ENCODE results near the gene TBXA2R. TPM values are rescaled to one million over a fixed set of nuclear protein-coding genes. Genes with fewer than 3 reads are reported as not detected.

The TBXA2R gene
- total RNA-seq, 1 donor from 2014 or later = not detected

DNA sequence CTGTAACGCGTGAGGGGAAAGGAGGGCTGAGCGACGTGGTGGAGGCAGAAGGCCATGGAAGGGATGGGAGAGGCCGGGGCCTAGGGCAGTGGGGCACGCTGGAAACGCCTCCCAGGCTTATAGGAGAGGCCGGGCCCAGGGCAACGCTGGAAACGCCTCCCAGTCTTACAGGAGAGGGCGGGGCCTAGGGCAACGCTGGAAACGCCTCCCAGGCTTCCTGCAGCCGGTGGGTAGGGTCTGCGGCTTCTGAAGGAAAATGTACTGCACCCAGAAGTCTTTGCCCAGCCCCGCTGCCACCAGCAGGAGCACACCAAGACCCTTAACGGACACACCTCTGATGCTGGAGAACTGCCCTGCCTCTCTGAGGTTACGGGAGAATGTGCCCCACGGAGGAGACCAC, 10.8 kb upstream of the TBXA2R start:
- H3K4me1 Mint-ChIP-seq (ENCODE audit: unreplicated experiment) = no peaks in the 10 kb centered on the region
- TF ChIP-seq, protein P1, sequence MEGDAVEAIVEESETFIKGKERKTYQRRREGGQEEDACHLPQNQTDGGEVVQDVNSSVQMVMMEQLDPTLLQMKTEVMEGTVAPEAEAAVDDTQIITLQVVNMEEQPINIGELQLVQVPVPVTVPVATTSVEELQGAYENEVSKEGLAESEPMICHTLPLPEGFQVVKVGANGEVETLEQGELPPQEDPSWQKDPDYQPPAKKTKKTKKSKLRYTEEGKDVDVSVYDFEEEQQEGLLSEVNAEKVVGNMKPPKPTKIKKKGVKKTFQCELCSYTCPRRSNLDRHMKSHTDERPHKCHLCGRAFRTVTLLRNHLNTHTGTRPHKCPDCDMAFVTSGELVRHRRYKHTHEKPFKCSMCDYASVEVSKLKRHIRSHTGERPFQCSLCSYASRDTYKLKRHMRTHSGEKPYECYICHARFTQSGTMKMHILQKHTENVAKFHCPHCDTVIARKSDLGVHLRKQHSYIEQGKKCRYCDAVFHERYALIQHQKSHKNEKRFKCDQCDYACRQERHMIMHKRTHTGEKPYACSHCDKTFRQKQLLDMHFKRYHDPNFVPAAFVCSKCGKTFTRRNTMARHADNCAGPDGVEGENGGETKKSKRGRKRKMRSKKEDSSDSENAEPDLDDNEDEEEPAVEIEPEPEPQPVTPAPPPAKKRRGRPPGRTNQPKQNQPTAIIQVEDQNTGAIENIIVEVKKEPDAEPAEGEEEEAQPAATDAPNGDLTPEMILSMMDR (conservative IDR thresholded peaks at IDR 0.05) = no peak
- H3K36me3 Mint-ChIP-seq = no peaks in the 10 kb centered on the region
- H3K27ac Mint-ChIP-seq = no peak overlapping the region
- DNase-seq (ENCODE audit: extremely low spot score, unreplicated experiment) = no peak
- no peaks in the 10 kb centered on the region for H3K27me3 Mint-ChIP-seq
- no peaks in the 10 kb centered on the region for H3K9me3 Mint-ChIP-seq
- H3K4me3 Mint-ChIP-seq = no peak overlapping the region

DNA sequence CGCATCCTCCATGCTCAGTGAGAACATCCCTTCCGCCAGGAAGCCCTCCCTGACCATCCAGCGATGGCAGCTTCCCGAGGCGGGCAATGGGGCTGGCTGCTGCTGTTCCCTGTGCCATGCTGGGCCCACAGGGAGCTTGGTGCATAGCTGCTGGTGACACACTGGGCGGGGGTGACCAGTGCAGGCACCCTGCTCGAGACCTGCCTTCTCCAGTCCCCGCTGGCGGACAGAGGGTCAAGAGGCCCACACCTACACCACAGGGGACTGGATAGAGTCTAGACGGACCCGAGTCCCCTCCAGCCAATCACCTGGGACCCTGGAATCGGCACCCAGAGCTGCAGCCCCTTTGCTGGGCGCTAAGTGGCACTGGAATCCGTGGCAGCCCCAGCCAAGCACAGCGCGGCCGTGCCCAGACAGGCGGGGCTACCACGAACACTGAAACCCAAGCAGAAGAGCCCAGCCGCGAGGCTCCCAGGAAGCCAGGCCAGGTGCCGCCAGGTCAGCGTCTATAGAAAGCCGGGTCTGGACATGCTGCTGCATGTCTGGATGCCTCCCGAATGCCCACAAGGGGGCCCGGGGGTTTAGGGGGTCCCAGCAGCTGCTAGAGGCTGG, 9.0 kb upstream of the TBXA2R start:
- H3K27me3 Mint-ChIP-seq = no peaks in the 10 kb centered on the region
- H3K27ac Mint-ChIP-seq = no peak overlapping the region
- H3K4me3 Mint-ChIP-seq = no peak overlapping the region
- TF ChIP-seq, protein P1 (conservative IDR thresholded peaks at IDR 0.05) = no peak
- H3K36me3 Mint-ChIP-seq = no peaks in the 10 kb centered on the region
- H3K4me1 Mint-ChIP-seq (ENCODE audit: unreplicated experiment) = no peaks in the 10 kb centered on the region
- DNase-seq (ENCODE audit: extremely low spot score, unreplicated experiment) = no peak
- H3K9me3 Mint-ChIP-seq = no peaks in the 10 kb centered on the region

DNA sequence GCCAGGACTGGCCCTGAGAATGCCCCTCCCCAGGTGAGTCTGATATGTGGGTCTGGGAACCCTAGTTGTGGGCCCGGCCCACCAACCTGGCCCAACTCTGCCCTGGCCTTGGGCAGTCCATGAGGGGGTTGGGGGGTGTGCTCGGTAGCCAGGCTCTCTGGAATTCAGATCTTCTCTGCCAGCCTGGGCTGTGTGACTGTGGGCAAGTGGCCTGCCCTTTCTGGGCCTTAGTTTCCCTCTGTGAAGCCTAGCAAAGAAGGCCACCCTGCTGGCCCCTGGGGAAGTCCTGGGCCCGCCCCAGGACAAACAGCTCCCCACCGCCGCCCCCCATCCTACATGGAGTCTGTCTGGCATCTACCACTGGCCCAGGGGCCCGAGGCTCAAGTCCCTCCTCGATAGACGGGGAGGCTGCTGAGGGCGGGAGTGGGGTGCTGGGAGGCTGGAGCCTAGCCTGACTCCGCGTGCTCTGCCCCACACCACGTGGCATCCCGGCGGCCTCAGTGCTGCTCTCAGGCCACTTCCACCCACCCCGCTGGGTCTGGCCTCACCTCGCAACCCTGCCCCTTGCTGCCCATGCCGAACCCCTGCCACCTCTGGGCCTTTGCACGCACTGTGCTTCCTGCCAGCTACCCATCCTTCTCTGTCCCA, 8.3 kb upstream of the TBXA2R start:
- Mint-ChIP-seq H3K27me3 (no peaks in the 10 kb centered on the region), H3K4me1 (ENCODE audit: unreplicated experiment) (no peaks in the 10 kb centered on the region), H3K27ac (no peak overlapping the region), H3K4me3 (no peak overlapping the region), H3K36me3 (no peaks in the 10 kb centered on the region), H3K9me3 (no peaks in the 10 kb centered on the region)
- no peak for DNase-seq (ENCODE audit: extremely low spot score, unreplicated experiment)
- TF ChIP-seq, protein P1 (conservative IDR thresholded peaks at IDR 0.05) = no peak

DNA sequence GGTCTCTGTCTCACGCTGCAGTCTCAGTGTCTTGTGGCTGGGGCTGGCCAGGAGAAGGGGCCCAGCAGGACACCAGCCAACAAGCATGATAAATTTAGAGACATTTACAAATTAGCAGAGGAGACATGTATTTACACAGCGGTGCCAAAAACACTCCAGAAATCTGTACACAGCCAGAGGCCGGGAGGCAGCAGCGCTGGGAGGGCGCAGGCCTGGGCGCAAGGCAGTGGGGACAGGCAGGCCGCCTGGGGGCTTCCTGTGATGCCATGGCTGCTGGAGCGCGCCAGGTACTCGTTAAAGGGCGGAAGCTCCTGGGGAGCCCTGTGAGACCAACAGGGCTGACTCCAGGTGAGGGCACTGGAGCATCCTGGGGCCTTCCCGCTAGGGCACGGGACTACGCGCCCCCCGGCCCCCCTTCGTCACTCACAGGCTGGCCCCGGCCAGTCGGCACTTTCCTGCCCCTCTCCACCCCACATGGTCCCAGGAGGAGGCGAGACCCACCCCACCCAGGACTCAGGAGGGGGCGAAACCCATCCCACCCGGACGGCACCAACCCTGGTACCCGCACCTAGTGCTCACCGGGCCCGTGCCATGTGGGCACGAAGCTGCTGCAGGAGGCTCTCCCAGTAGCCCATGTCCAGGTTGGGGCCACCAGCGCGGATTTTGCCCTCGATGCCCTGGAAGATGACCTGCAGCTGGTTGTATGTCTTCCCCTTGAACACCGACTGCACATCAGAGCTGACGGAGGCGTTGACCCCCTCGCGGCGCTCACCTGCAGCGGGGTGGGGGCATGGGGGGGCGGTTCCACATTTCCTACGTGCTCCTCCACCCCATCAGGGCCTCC, 7.4 kb upstream of the TBXA2R start:
- no peak for DNase-seq (ENCODE audit: extremely low spot score, unreplicated experiment)
- Mint-ChIP-seq H3K36me3 (no peaks in the 10 kb centered on the region), H3K9me3 (no peaks in the 10 kb centered on the region), H3K27ac (no peak overlapping the region), H3K4me3 (no peak overlapping the region), H3K27me3 (no peaks in the 10 kb centered on the region), H3K4me1 (ENCODE audit: unreplicated experiment) (no peaks in the 10 kb centered on the region)
- TF ChIP-seq, protein P1 (conservative IDR thresholded peaks at IDR 0.05) = no peak

DNA sequence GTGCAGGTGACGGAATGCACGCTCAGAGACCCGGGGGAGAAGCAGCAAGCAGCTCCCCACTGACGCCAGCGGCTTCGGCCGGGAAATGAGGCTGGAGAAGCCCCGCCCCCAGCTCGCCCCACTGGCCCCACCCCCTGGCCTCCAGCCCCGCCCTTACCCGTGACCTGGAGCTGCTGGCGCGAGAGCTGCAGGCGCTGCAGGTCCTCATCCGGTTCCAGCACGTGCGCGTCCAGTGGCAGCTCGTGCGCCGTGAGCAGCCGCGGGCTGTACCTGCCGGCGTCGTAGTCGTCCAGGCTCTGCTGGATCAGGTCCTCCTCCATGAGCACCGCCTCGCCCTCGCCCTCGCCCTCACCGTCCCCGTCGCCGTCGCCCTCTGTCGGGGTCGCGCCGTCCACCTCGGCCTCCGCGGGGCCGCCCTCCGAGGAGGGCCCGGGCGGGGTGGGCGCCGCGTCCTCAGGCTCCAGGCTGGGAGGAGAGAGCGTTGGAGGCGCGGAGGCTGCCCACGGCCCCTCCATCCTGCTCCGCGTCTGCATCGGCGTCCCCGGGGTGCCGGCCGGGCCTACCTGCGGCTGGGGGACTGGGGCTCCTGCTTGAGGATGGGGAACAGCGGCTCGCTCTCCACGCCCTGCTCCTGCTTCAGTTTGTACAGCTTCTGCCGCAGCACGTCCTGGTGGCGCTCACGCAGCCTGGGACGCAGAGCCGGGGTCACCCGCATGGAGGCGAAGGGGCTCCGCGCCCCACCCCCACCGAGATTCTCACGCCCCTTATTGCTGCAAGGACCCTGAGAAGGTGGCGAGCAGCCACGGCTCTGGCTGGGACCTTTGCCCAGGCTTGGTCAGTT, 6.4 kb upstream of the TBXA2R start:
- Mint-ChIP-seq H3K4me3 (no peak overlapping the region), H3K9me3 (no peaks in the 10 kb centered on the region), H3K27me3 (peaks cover 3% of the 10 kb centered on the region), H3K4me1 (ENCODE audit: unreplicated experiment) (peaks cover 2% of the 10 kb centered on the region), H3K36me3 (no peaks in the 10 kb centered on the region), H3K27ac (no peak overlapping the region)
- TF ChIP-seq, protein P1 (conservative IDR thresholded peaks at IDR 0.05) = no peak
- DNase-seq (ENCODE audit: extremely low spot score, unreplicated experiment) = no peak
